Activated T-helper 1 cell treated with anti-CD3 and anti-CD28 coated beads, Interleukin-12 subunit alpha, Interleukin-12 subunit beta, Interleukin-2, Interleukin-4 antibody, amounts not matched to agents 30 ng/mL and 10 ng/mL and 1 ng/mL, durations not matched to agents 14 hours and 24 hours and 36 hours (primary cell): ENCODE measurements around the gene FRAS1. TPM values are rescaled to one million over a fixed set of nuclear protein-coding genes. Genes with fewer than 3 reads are reported as not detected.
"Not testable (repeated sequence)": the region's sequence is repeated elsewhere in the genome, so short reads cannot be mapped to it uniquely, and the experiment has no call there.

Source experiments
- DNase-seq: peaks from one replicate; pipeline ENCODE4 v3.0.0; 2021; ENCODE audit warnings: low spot score
- H3K27ac Mint-ChIP-seq: one replicate; pipeline ENCODE4 v1.8.0; 2021; ENCODE audit warnings: mild to moderate bottlenecking, mixed read lengths
- H3K27me3 Mint-ChIP-seq: one replicate; pipeline ENCODE4 v1.8.0; 2022; ENCODE audit warnings: mild to moderate bottlenecking, moderate library complexity, mixed read lengths; ENCODE audit not compliant: insufficient read depth
- H3K36me3 Mint-ChIP-seq: one replicate; pipeline ENCODE4 v1.8.0; 2021; ENCODE audit warnings: low read depth, mixed read lengths
- H3K4me1 Mint-ChIP-seq: one replicate; pipeline ENCODE4 v1.8.0; 2021; ENCODE audit warnings: low read depth, mixed read lengths
- H3K4me3 Mint-ChIP-seq: one replicate; pipeline ENCODE4 v1.8.0; 2021; ENCODE audit warnings: mild to moderate bottlenecking, moderate library complexity, mixed read lengths
- H3K9me3 Mint-ChIP-seq: one replicate; pipeline ENCODE4 v1.8.0; 2021; ENCODE audit warnings: mixed read lengths
- intact Hi-C: fragments of 100-400 bp; cut with micrococcal nuclease; formaldehyde crosslinking; loops from one replicate; pipeline ENCODE4 v1.15.1; 2024
- total RNA-seq: library from RNA; stranded (reverse); gene quantifications from 2 replicates; pipeline ENCODE4 v1.2.3, GENCODE V29; 2022

The FRAS1 gene
- total RNA-seq, 1 donor from 2014 or later: not detected

DNA sequence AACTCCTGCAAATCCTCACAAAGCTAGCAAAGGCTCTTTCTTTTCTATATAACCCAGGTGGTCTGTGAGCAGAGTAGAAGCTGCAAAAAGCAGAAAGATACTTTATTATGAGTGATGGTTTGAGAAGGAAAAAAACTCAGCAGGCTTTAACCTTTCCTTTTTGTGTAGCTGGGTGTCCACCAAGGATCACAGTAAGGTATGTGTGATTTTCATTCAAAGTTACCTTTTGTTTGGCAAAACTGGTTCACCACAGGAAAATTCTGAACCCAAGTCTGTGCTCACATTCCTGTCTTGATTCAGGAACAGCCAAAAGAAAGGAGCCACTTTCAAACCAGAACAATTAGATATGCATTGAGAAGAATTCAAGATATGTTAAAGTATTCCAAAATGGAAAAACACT, 35.7 kb downstream of the FRAS1 start:
- H3K27ac Mint-ChIP-seq: no peak overlapping the region
- intact Hi-C loops: no loop called here
- H3K9me3 Mint-ChIP-seq: no peaks in the 10 kb centered on the region

DNA sequence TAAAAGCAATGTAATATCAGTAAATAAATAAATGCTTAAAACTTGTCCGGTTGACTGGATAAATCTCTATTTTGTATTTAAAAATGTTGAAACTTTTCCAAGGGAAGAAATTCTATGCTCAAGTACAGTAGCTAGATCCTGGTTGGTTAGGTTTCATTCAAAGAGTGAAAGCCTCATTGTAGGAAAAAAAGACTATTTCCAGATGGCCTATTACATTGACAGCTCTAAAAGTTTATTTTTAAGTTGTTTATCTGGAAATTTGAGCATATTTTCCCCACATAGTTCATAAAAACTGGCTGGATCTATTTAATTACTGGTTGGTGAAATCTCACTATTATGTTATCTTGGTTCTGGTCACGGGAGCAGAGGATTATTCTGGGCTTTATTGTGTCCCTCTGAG, 38.0 kb downstream of the FRAS1 start:
- Mint-ChIP-seq H3K27ac (no peak overlapping the region), H3K36me3 (no peaks in the 10 kb centered on the region), H3K27me3 (peaks cover under 1% of the 10 kb centered on the region), H3K4me3 (no peak overlapping the region), H3K9me3 (no peaks in the 10 kb centered on the region), H3K4me1 (no peaks in the 10 kb centered on the region)
- no peak for DNase-seq
- intact Hi-C loops: no loop called here

More for the DNA sequence above, 35.7 kb downstream of the FRAS1 start:
- peaks cover 6% of the 10 kb centered on the region for H3K27me3 Mint-ChIP-seq
- no peak overlapping the region for H3K4me3 Mint-ChIP-seq
- no peaks in the 10 kb centered on the region for H3K36me3 Mint-ChIP-seq
- H3K4me1 Mint-ChIP-seq: no peaks in the 10 kb centered on the region
- no peak for DNase-seq

DNA sequence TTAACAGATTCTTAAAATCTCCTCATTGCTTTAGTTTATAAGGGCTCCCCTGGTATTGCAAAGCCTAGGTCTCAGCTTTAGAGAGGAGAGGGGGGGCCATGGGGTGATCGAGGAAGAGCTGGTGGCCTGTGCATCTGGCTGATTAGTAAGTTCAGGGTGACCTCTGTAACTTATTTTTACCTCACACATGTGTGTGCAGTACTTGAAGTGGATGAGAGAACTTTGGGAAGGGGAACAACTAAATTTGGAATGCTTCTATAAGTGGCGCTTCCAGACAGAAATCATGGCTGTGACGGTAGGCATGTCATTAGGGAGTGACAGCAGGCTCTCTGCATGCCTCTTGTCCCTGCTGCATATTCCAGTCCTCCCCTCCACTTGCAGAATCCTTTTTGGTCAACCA, 41.9 kb downstream of the FRAS1 start:
- no peak for DNase-seq
- intact Hi-C loops: no loop called here
- H3K36me3 Mint-ChIP-seq: no peaks in the 10 kb centered on the region
- H3K27ac Mint-ChIP-seq: no peak overlapping the region
- no peaks in the 10 kb centered on the region for H3K4me1 Mint-ChIP-seq
- no peaks in the 10 kb centered on the region for H3K27me3 Mint-ChIP-seq
- no peaks in the 10 kb centered on the region for H3K9me3 Mint-ChIP-seq
- no peak overlapping the region for H3K4me3 Mint-ChIP-seq

DNA sequence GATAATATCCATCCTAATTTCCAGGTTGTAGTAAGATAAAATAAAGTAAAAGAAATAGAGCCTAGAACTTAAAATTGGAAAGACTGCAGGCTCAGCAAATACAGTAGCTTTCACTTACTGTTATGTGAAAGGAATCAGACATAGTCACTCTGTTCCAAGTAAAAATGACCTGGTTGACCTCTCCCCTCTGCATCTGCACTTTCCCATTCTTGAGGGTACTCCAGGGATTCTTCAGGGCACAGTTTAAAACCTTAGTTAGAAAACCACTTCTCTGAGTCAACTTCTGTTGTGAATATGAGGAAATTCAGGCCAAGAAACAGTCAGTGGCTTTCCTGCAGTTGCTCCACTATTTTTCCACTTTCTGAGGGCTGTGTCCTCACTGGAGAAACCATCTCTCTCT, 42.9 kb downstream of the FRAS1 start:
- Mint-ChIP-seq H3K9me3 (peaks cover under 1% of the 10 kb centered on the region), H3K27ac (no peak overlapping the region), H3K27me3 (no peaks in the 10 kb centered on the region), H3K4me3 (no peak overlapping the region), H3K36me3 (no peaks in the 10 kb centered on the region), H3K4me1 (no peaks in the 10 kb centered on the region)
- no peak for DNase-seq
- intact Hi-C loops: no loop called here

DNA sequence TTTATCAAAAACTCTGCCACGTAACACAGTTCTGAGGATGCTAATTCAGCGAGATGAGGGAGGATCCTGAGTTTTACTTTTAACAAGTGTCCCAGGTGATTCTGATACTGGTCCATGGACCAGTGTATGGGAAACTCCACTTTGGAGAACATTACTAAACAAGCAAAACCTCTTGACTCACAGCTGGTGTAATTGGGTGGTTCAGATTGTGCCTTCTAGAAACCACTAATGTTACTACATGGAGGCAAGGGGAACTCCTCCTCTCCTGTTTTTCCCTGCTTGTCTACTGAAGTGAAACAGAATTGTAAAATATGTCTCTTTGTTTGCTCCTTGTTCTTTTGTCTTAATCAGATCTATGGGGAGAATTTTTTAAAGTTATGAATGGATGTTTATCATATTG, 62.6 kb downstream of the FRAS1 start:
- Mint-ChIP-seq H3K4me3 (no peak overlapping the region), H3K27ac (no peak overlapping the region), H3K9me3 (no peaks in the 10 kb centered on the region), H3K4me1 (no peaks in the 10 kb centered on the region), H3K36me3 (no peaks in the 10 kb centered on the region), H3K27me3 (peaks cover 3% of the 10 kb centered on the region)
- DNase-seq: no peak
- intact Hi-C loops: no loop called here

DNA sequence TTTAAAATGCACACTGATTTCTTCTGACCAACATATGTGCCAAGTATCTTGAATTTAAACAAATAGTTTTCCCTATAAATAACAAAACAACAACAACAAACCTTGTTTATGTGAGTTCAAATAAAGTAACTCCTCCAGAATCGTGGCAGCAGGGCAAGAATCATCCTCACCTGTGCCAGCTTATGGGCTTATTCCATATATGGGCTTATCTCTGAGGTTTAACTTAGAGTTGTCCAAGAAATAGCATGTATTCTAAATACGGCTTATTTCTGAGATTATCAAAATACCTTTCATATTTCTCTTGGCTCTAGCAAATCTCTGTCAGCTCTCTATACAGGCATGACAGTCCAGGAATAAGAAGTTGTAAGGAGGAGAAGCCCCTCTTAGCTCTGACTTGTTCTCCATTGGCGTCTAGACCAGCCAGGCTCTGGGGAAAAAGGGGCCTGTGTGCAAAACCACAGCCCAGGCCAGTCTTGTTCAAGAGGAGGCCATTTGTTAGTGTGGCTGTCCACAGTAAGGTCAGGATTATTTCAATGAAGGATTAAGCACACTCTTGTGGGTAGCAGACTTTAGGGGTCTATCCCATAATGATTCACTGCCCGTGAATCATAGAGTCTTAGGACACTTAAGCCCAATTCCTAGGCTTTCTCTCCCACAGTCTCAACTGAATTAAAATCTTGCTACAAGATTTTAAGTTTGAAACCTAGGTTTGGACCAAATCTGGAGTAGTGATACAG, 63.2 kb downstream of the FRAS1 start:
- no peak overlapping the region for H3K4me3 Mint-ChIP-seq
- no peak for DNase-seq
- no peaks in the 10 kb centered on the region for H3K9me3 Mint-ChIP-seq
- peaks cover 6% of the 10 kb centered on the region for H3K27me3 Mint-ChIP-seq
- no peak overlapping the region for H3K27ac Mint-ChIP-seq
- H3K4me1 Mint-ChIP-seq: no peaks in the 10 kb centered on the region
- no peaks in the 10 kb centered on the region for H3K36me3 Mint-ChIP-seq
- intact Hi-C loops: no loop called here

DNA sequence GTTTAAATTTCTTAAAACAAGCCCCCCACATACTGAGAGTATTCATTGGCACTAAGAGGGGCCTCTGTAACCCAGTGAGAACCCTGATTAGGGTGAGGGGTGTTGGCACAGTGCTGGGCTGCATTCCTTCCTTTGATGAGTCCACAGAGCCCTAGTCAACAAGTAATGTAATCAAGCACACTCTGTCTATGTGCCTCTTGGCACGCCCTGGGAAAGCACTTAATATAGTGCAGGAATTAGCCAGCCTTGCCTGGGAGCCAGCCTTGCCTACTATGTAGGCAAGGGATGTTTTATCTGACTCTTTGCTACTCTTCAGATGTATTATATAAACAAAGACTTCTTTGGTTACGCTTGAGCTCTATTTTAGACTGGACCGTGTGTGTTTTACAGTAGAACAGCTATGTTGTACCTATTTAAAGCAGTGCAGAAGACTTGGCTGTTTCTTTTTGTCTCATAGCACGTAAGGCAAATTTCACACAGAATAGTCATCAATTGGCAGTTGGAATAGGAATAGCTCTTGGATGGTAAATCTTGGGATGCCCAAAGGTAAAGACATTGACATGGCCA, 64.3 kb downstream of the FRAS1 start:
- Mint-ChIP-seq H3K9me3 (no peaks in the 10 kb centered on the region), H3K27me3 (peaks cover 6% of the 10 kb centered on the region), H3K27ac (no peak overlapping the region), H3K4me1 (no peaks in the 10 kb centered on the region), H3K4me3 (no peak overlapping the region), H3K36me3 (no peaks in the 10 kb centered on the region)
- no peak for DNase-seq
- intact Hi-C loops: no loop called here

DNA sequence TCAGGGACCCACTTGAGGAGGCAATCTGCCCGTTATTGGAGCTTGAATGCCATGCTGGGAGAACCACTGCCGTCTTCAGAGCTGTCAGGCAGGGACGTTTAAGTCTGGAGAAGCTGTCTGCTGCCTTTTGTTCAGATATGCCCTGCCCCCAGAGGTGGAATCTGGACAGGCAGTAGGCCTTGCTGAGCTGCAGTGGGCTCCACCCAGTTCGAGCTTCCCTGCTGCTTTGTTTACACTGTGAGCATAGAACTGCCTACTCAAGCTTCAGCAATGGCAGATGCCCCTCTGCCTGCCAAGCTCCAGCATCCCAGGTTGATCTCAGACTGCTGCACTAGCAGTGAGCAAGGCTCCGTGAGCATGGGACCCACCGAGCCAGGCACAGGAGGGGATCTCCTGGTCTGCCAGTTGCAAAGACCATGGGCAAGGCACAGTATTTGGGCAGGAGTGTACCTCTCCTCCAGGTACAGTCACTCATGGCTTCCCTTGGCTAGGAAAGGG, 68.8 kb downstream of the FRAS1 start:
- H3K4me3 Mint-ChIP-seq, H3K36me3 Mint-ChIP-seq, intact Hi-C loops, H3K4me1 Mint-ChIP-seq, H3K27ac Mint-ChIP-seq, H3K27me3 Mint-ChIP-seq, H3K9me3 Mint-ChIP-seq, DNase-seq: not testable (repeated sequence)

DNA sequence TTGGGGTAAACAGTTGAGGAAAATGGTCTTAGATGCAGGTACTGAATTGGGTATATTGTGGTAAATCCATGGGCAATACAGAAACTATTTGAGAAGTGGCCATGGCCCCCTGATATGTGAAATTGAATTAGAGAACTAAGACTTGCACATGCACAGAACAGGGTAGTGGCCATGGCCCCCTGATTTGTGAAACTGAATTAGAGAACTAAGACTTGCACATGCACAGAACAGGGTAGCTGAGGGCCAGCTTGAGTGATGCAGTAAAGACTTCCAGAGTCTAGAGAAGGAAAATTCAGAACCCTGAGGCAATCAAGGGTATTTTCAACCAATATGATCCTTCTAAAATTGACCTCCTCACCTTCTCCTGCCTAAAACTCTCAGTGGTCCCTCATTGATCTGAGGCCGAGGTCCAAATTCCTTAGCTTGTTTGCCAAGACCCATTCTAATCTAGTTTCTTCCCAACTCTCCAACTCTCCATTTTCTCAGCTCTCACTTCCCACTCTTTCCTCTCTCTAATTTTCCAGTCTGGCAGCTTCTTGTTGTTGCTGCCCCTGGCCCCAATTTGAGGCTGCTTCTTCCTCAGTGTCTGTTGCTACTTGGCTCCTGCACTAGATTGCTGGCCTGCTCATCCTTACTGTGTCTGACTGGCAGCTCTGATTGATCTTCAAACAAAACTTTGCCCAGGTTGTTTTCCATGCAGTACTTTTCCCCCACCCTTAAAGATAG, 72.4 kb downstream of the FRAS1 start:
- H3K27me3 Mint-ChIP-seq: peaks cover 9% of the 10 kb centered on the region
- no peaks in the 10 kb centered on the region for H3K4me1 Mint-ChIP-seq
- intact Hi-C loops: no loop called here
- H3K4me3 Mint-ChIP-seq: no peak overlapping the region
- no peak for DNase-seq
- H3K36me3 Mint-ChIP-seq: no peaks in the 10 kb centered on the region
- H3K9me3 Mint-ChIP-seq: peaks cover 5% of the 10 kb centered on the region
- no peak overlapping the region for H3K27ac Mint-ChIP-seq

DNA sequence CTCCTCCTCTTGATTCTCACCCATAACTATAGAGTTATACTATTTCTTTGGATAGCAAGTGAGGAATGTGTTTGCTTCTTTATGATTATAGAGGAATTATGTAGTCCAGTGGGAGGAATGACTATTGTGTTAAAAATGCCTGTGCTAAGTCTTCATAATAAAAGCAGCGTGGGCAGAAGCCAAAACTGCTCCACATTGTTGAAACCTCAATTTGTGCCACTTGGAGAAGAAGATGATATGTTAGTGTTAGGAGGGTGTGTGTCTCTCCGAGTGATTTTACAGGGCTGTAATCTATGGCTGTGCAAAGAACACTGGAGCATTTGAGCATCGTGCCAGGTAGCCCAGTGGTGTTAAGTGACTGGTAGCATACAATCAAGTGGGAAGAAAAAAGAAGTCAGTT, 74.3 kb downstream of the FRAS1 start:
- peaks cover 5% of the 10 kb centered on the region for H3K27me3 Mint-ChIP-seq
- intact Hi-C loops: no loop called here
- no peaks in the 10 kb centered on the region for H3K36me3 Mint-ChIP-seq
- H3K4me3 Mint-ChIP-seq: no peak overlapping the region
- no peak for DNase-seq
- no peak overlapping the region for H3K27ac Mint-ChIP-seq
- no peaks in the 10 kb centered on the region for H3K4me1 Mint-ChIP-seq
- H3K9me3 Mint-ChIP-seq: peaks cover 5% of the 10 kb centered on the region

DNA sequence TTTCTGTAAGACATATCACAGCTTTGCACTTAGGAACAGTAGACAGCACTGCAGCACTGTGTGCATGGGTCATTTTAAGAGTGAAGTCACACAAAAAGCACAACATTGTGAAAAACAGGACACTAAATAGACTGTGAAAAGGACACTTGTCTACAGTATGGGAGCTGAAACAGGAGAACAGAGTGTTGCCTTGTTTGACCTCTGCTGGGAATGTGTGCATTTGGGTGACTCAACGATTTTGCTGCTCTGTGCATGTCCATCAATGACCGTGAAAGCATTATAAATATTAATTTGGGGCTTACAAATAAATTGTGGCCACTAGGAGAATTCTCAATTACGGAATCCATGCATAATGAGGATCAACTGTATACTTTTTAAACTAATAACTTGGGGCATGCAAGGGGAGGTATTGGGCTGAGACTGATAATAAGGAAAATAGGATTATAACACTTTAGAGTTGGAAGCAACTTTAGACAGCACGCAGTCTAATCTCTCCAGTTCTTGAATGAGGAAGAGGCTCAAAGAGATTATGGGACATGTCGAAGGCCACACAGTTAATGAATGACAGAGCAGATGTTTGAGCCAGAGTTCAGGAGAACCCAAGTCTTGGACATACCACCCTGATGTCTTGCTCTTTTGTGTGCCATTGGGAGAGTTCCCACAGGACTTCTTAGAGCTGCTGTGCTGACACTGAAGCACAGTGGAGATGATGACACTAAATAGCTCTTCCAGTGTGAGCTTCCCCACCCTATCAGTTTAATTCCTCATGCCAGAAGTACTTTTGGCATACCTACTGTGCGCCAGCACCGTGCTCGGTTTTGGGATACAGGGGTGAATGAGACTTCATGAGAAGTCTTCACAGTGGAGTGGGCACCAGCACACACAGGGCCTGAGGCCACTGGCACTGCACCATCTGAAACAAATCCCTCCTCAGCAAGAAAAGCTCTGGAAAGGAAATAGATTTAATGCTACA, 79.3 kb downstream of the FRAS1 start:
- no peaks in the 10 kb centered on the region for H3K4me1 Mint-ChIP-seq
- no peak overlapping the region for H3K27ac Mint-ChIP-seq
- intact Hi-C loops: no loop called here
- no peak for DNase-seq
- no peaks in the 10 kb centered on the region for H3K36me3 Mint-ChIP-seq
- peaks cover 5% of the 10 kb centered on the region for H3K27me3 Mint-ChIP-seq
- H3K9me3 Mint-ChIP-seq: no peaks in the 10 kb centered on the region
- no peak overlapping the region for H3K4me3 Mint-ChIP-seq

DNA sequence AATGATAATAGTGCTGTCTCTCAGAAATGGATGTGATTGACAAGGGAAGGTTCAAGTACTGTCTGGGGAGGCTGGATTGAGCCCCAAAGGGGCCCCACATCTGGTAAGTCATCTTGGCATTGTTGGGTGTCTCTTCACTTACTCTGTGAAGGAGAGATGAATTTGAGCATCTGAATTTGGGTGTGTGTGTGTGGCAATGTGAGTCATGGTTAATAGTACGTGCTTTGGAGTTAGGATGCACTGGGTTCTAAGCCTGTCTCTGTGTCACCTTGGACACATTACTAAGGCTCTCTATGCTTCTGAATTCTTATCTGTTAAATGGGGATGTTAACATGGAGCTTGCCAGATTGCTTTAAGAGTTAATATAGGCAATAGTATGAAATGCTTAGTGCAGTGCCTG, 80.4 kb downstream of the FRAS1 start:
- intact Hi-C loops: no loop called here
- Mint-ChIP-seq H3K27me3 (peaks cover 3% of the 10 kb centered on the region), H3K4me3 (no peak overlapping the region), H3K9me3 (peaks cover 3% of the 10 kb centered on the region), H3K27ac (no peak overlapping the region), H3K36me3 (no peaks in the 10 kb centered on the region), H3K4me1 (no peaks in the 10 kb centered on the region)
- no peak for DNase-seq
